ENCODE results near the gene RAB28. TPM values are rescaled to one million over a fixed set of nuclear protein-coding genes. Genes with fewer than 3 reads are reported as not detected.

The RAB28 gene
- total RNA-seq, 1 donor from 2014 or later: 67.3 TPM

- Histone ChIP-seq H3K27ac (no peak overlapping the region), H3K4me1 (peaks cover 20% of the 10 kb centered on the region), H3K4me3 (no peak overlapping the region), H3K79me2 (ENCODE audit: low read depth) (no peaks in the 10 kb centered on the region), H3K36me3 (no peaks in the 10 kb centered on the region), H3K9ac (no peak overlapping the region), H2AFZ (replicated peaks) (no peak overlapping the region), H3K27me3 (peaks cover 100% of the 10 kb centered on the region), H3K4me2 (no peak overlapping the region), H3F3A (ENCODE audit: low read depth) (peaks cover 26% of the 10 kb centered on the region), H3K9me3 (ENCODE audit: low read depth) (no peaks in the 10 kb centered on the region), H4K20me1 (ENCODE audit: low read depth) (peaks cover 39% of the 10 kb centered on the region)
- Mint-ChIP-seq H3K27ac (no peak overlapping the region), H3K27me3 (ENCODE audit: insufficient read depth, low read depth) (peaks cover 73% of the 10 kb centered on the region), H3K36me3 (peaks cover 2% of the 10 kb centered on the region), H3K9me3 (peaks cover 17% of the 10 kb centered on the region), H3K4me3 (no peak overlapping the region), H3K4me1 (peaks cover 26% of the 10 kb centered on the region)
- TF ChIP-seq EZH2 (IDR thresholded peaks at IDR 0.05): peak; percentile 95
- TF ChIP-seq, protein P1, sequence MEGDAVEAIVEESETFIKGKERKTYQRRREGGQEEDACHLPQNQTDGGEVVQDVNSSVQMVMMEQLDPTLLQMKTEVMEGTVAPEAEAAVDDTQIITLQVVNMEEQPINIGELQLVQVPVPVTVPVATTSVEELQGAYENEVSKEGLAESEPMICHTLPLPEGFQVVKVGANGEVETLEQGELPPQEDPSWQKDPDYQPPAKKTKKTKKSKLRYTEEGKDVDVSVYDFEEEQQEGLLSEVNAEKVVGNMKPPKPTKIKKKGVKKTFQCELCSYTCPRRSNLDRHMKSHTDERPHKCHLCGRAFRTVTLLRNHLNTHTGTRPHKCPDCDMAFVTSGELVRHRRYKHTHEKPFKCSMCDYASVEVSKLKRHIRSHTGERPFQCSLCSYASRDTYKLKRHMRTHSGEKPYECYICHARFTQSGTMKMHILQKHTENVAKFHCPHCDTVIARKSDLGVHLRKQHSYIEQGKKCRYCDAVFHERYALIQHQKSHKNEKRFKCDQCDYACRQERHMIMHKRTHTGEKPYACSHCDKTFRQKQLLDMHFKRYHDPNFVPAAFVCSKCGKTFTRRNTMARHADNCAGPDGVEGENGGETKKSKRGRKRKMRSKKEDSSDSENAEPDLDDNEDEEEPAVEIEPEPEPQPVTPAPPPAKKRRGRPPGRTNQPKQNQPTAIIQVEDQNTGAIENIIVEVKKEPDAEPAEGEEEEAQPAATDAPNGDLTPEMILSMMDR (IDR thresholded peaks at IDR 0.05): no peak
- peak; percentile 77 for TF ChIP-seq EZH2phosphoT487 (IDR thresholded peaks at IDR 0.05)
- DNase-seq (ENCODE audit: low spot score): no peak
Observed at GRCh38 chr4:13527192-13527980, 43.2 kb upstream of the RAB28 start.

DNA sequence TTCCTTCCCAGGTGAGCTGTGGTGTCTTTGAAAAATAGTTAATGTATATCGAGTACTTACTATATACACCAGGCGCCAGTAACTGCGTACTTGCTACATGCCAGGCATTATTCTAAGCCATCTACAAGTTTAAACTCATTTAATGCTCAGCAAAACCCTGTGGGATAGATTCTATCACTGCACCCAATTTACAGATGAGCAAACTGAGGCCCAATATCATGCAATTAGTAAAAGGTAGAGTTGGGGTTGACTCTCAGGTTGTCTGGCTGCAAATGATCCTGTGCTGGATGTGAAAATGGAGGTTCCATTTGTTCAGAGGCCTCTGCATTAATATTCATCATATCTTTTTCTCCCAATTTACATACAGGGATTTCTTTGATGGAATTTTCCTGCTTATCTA is 42.5 kb upstream of the RAB28 start:
- peaks cover 16% of the 10 kb centered on the region for H3K4me1 ChIP-seq
- no peak overlapping the region for H3K27ac ChIP-seq
- Mint-ChIP-seq H3K4me1 (peaks cover 22% of the 10 kb centered on the region), H3K36me3 (peaks cover 2% of the 10 kb centered on the region), H3K9me3 (peaks cover 17% of the 10 kb centered on the region), H3K27ac (no peak overlapping the region), H3K4me3 (no peak overlapping the region), H3K27me3 (ENCODE audit: insufficient read depth, low read depth) (peaks cover 77% of the 10 kb centered on the region)
- H3F3A ChIP-seq (ENCODE audit: low read depth): peaks cover 20% of the 10 kb centered on the region
- DNase-seq (ENCODE audit: low spot score): no peak
- no peaks in the 10 kb centered on the region for H3K36me3 ChIP-seq
- H3K9me3 ChIP-seq (ENCODE audit: low read depth): no peaks in the 10 kb centered on the region
- H3K4me2 ChIP-seq: no peak overlapping the region
- no peak overlapping the region for H3K4me3 ChIP-seq
- H3K27me3 ChIP-seq: peaks cover 100% of the 10 kb centered on the region
- no peak overlapping the region for H3K9ac ChIP-seq
- H2AFZ ChIP-seq (replicated peaks): no peak overlapping the region
- no peak for TF ChIP-seq EZH2phosphoT487 (IDR thresholded peaks at IDR 0.05)
- peak; percentile 40 for TF ChIP-seq EZH2 (IDR thresholded peaks at IDR 0.05)
- H3K79me2 ChIP-seq (ENCODE audit: low read depth): no peaks in the 10 kb centered on the region
- H4K20me1 ChIP-seq (ENCODE audit: low read depth): peaks cover 32% of the 10 kb centered on the region

DNA sequence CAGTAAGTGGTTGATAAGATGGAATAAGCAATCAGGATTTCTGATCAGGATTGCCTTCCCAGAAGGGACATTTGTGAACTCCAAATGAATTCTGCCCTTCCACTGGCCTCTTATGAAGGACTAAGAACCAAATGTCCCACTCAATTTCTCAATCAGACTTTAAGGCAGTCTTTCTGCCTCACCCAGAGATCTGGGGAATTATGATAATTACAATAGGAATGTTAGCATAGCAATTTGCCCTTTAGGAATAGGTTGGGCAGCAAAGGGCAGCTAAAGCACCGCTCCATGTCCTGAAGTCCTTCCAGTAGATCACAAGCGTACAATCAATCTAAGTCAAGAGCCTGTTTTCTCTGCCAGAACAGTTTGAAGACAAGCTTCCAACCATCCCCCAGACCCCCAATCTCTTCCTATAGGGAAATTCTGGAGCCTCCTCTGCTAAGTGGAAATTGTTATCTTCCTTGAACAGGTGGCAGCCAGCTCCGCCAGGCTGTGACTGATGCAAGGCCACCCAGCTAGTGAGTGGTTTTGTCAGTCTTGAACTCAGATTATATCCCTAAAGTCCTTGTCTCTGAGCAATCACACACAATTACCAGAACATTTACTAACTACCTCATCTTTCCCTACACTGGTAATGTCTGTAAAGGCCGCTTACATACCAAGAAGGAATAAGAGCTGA is 41.6 kb upstream of the RAB28 start:
- H3K9me3 ChIP-seq (ENCODE audit: low read depth): no peaks in the 10 kb centered on the region
- no peak overlapping the region for H3K4me3 ChIP-seq
- no peaks in the 10 kb centered on the region for H3K36me3 ChIP-seq
- H3K9ac ChIP-seq: no peak overlapping the region
- peaks cover 100% of the 10 kb centered on the region for H3K27me3 ChIP-seq
- H3K9me3 Mint-ChIP-seq: peaks cover 17% of the 10 kb centered on the region
- H3K4me1 Mint-ChIP-seq: peaks cover 14% of the 10 kb centered on the region
- TF ChIP-seq EZH2 (IDR thresholded peaks at IDR 0.05) (no peak), EZH2phosphoT487 (IDR thresholded peaks at IDR 0.05) (no peak)
- TF ChIP-seq, protein P1 (IDR thresholded peaks at IDR 0.05): no peak
- H3K4me3 Mint-ChIP-seq: no peak overlapping the region
- H3K27me3 Mint-ChIP-seq (ENCODE audit: insufficient read depth, low read depth): peaks cover 74% of the 10 kb centered on the region
- H3K27ac ChIP-seq: no peak overlapping the region
- no peak overlapping the region for H3K27ac Mint-ChIP-seq
- peaks cover 24% of the 10 kb centered on the region for H4K20me1 ChIP-seq (ENCODE audit: low read depth)
- H3K4me1 ChIP-seq: peaks cover 8% of the 10 kb centered on the region
- no peak overlapping the region for H2AFZ ChIP-seq (replicated peaks)
- H3K4me2 ChIP-seq: no peak overlapping the region
- peaks cover 2% of the 10 kb centered on the region for H3K36me3 Mint-ChIP-seq
- H3F3A ChIP-seq (ENCODE audit: low read depth): peaks cover 11% of the 10 kb centered on the region
- DNase-seq (ENCODE audit: low spot score): no peak
- H3K79me2 ChIP-seq (ENCODE audit: low read depth): no peaks in the 10 kb centered on the region
